AG10803 (cell line): ENCODE measurements around the gene KRTAP3-2.

Source experiments
- DNase-seq: peaks from one replicate; pipeline ENCODE4 v3.0.0; 2010; ENCODE audit warnings: low read depth
- H3K4me3 ChIP-seq: 2 replicates; pipeline ENCODE4 v1.5.1; 2011; ENCODE audit warnings: mild to moderate bottlenecking, low read length, control low read depth
- CTCF ChIP-seq: conservative IDR thresholded peaks from 2 replicates; pipeline ENCODE4 v1.5.1; 2011; ENCODE audit warnings: mild to moderate bottlenecking, low read length, control low read depth, inconsistent platforms

Gene KRTAP3-2

DNA sequence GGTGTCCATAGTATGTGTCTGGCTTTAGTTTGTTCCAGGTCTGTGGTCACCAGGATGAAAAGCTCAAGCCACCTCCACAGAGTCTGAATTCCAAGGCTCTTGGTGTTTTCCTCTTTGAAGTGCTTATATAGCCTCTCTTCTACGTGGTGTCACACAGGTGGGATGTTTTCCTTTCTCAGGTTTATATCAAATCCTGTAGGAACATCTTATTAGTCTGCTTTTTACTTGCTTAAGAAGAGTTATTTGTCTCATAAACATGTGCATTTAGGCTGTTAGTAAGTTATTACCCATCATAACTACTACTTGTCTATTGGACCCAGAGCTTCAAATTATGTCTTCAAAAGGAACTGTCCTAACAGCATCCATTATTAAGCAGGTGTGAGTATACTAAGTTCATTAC, 32.9 kb downstream of the KRTAP3-2 start, which contains the start of gene KRT39:
TSS of gene KRT39 (minus strand) at position 101 of the 400 bp plus-strand sequence. CDS start at position 9, 92 bp downstream.
- TF ChIP-seq CTCF = no peak
- no peak for DNase-seq

DNA sequence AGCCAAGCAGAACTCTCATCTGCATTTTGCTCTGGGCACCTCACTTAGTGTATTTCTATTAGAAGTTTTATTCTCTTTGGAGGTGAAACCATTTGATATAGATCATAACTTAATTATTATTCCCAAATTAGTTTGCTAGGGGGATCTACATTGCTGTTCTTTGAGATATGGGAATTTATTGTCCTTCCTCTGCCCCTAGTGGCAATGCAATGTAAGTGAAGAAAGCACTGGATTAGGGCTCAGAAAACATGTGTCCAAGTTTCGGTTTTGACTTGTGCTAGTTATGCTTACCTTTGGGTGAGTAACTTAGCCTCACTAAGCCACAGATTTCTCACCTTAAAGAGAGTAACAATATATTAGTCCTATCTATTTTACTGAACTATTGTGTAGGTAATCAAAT, 35.9 kb downstream of the KRTAP3-2 start:
- DNase-seq = no peak
- H3K4me3 ChIP-seq = no peak overlapping the region
- TF ChIP-seq CTCF = peak; percentile 62

More for the DNA sequence above, 32.9 kb downstream of the KRTAP3-2 start, which contains the start of gene KRT39:
- H3K4me3 ChIP-seq = no peak within 1 kb of the TSS

DNA sequence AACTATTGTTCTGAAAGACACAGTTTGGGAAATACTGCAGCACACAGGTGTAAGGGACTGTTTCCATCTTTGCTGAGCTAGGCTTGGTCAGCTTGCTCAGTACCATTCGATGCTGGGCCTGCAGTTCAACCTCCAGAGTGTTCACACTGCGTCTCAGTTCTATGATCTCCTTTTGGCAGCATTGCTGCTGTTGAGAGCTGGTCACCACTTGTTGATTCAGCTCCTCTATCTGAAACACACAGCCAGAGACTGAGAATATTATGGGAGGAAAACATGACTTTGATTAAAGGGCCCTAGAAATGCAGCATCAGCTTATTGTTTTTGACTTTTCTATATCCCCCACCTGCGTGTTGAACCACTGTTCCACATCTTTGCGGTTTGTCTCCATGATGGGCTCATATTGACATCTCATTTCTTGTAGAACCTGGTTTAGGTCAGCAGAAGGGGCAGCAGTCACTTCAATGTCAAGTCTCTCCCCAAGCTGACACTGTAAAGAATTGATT, 37.6 kb downstream of the KRTAP3-2 start:
- TF ChIP-seq CTCF = no peak

GRCh38 chr17:40961591-40961990, 38.1 kb downstream of the KRTAP3-2 start:
- no peak for TF ChIP-seq CTCF
- no peak for DNase-seq
- no peak overlapping the region for H3K4me3 ChIP-seq

More for the DNA sequence above, 37.6 kb downstream of the KRTAP3-2 start:
- no peak overlapping the region for H3K4me3 ChIP-seq
- DNase-seq = no peak

- no peak overlapping the region for H3K4me3 ChIP-seq
- no peak for DNase-seq
- TF ChIP-seq CTCF = no peak
These were observed 39.6 kb downstream of the KRTAP3-2 start for GRCh38 chr17:40960144-40960543.

GRCh38 chr17:40958086-40958953, 41.4 kb downstream of the KRTAP3-2 start:
- no peak for TF ChIP-seq CTCF
- DNase-seq = no peak
- H3K4me3 ChIP-seq = no peak overlapping the region
